Naive B cell (primary cell): ENCODE data around the gene LSAMP. TPM values are rescaled to one million over a fixed set of nuclear protein-coding genes. Genes with fewer than 3 reads are reported as not detected.
"Not testable (repeated sequence)": the region's sequence is repeated elsewhere in the genome, so short reads cannot be mapped to it uniquely, and the experiment has no call there.

Source experiments
- ATAC-seq, 2 donors: fragments of 150-1000 bp; cut with Tn5 transposase; 2 replicates each; pipeline ENCODE4 v1.10.0; 2021; ENCODE audit warnings: low read depth in 2 of 2, mild to moderate bottlenecking in 2 of 2, moderate library complexity in 2 of 2
- DNase-seq: peaks from one replicate; pipeline ENCODE4 v3.0.0; 2022
- H3K27ac Mint-ChIP-seq, 6 donors: one replicate each; pipeline ENCODE4 v1.8.0; 2020 to 2022; ENCODE audit warnings: mild to moderate bottlenecking in 6 of 6, mixed read lengths in 6 of 6, moderate library complexity in 5 of 6, inconsistent platforms in 2 of 6
- H3K27me3 Mint-ChIP-seq, 3 donors: one replicate each; pipeline ENCODE4 v1.8.0; 2021 to 2022; ENCODE audit warnings: mixed read lengths in 3 of 3, mild to moderate bottlenecking in 1 of 3
- H3K36me3 Mint-ChIP-seq, 2 donors: one replicate each; pipeline ENCODE4 v1.8.0; 2020 to 2022; ENCODE audit warnings: mixed read lengths in 2 of 2, inconsistent platforms in 1 of 2, mild to moderate bottlenecking in 1 of 2
- H3K4me1 Mint-ChIP-seq, 3 donors: one replicate each; pipeline ENCODE4 v1.8.0; 2020 to 2022; ENCODE audit warnings: mixed read lengths in 3 of 3, inconsistent platforms in 1 of 3, mild to moderate bottlenecking in 1 of 3, moderate library complexity in 1 of 3
- H3K4me3 Mint-ChIP-seq, 8 donors: one replicate each; pipeline ENCODE4 v1.8.0; 2020 to 2022; ENCODE audit warnings: mild to moderate bottlenecking in 8 of 8, mixed read lengths in 8 of 8, moderate library complexity in 8 of 8, inconsistent platforms in 2 of 8
- H3K9me3 Mint-ChIP-seq, 7 donors: one replicate each; pipeline ENCODE4 v1.8.0; 2020 to 2022; ENCODE audit warnings: mixed read lengths in 7 of 7, mild to moderate bottlenecking in 5 of 7, inconsistent platforms in 2 of 7, moderate library complexity in 1 of 7
- polyA plus RNA-seq, 6 donors: library from polyadenylated mRNA; unstranded; fragments of 300-500 nt; fragmentation: Illumina TruSeq; gene quantifications; one replicate each; pipeline ENCODE4 v1.2.3, GENCODE V29; 2021; ENCODE audit warnings: low read depth in 6 of 6

The LSAMP gene
- polyA plus RNA-seq, 6 donors from 2014 or later = not detected

GRCh38 chr3:116254541-116254940 lies 190.7 kb downstream of the LSAMP start:
- Mint-ChIP-seq H3K36me3 (no peaks in the 10 kb centered on the region), H3K4me1 (no peaks in the 10 kb centered on the region), H3K9me3 (peaks cover 0 to 9% (median 0%) of the 10 kb centered on the region in 7 donors), H3K27me3 (no peaks in the 10 kb centered on the region), H3K4me3 (no peak overlapping the region), H3K27ac (no peak overlapping the region)
- ATAC-seq (no peak), DNase-seq (no peak)

GRCh38 chr3:116253511-116253910 lies 191.8 kb downstream of the LSAMP start:
- Mint-ChIP-seq H3K4me1 (no peaks in the 10 kb centered on the region), H3K27me3 (no peaks in the 10 kb centered on the region), H3K4me3 (no peak overlapping the region), H3K27ac (no peak overlapping the region), H3K9me3 (peaks cover 0 to 9% (median 0%) of the 10 kb centered on the region in 7 donors), H3K36me3 (no peaks in the 10 kb centered on the region)
- no peak for DNase-seq
- ATAC-seq = no peak

- Mint-ChIP-seq H3K27me3 (no peaks in the 10 kb centered on the region), H3K27ac (no peak overlapping the region), H3K36me3 (no peaks in the 10 kb centered on the region), H3K4me1 (no peaks in the 10 kb centered on the region), H3K9me3 (peaks cover 0 to 9% (median 0%) of the 10 kb centered on the region in 7 donors), H3K4me3 (no peak overlapping the region)
- DNase-seq = no peak
- no peak for ATAC-seq
Measured at GRCh38 chr3:116247605-116248004, 197.7 kb downstream of the LSAMP start.

- H3K27ac Mint-ChIP-seq = no peak overlapping the region
- H3K9me3 Mint-ChIP-seq = peaks cover 0 to 11% (median 0%) of the 10 kb centered on the region in 7 donors
- no peaks in the 10 kb centered on the region for H3K36me3 Mint-ChIP-seq
- H3K4me3 Mint-ChIP-seq = no peak overlapping the region
- no peaks in the 10 kb centered on the region for H3K4me1 Mint-ChIP-seq
- ATAC-seq = no peak
- H3K27me3 Mint-ChIP-seq = no peaks in the 10 kb centered on the region
- DNase-seq = no peak
Measured at GRCh38 chr3:116246406-116246980, 198.8 kb downstream of the LSAMP start.

- H3K4me3 Mint-ChIP-seq = no peak overlapping the region
- no peaks in the 10 kb centered on the region for H3K36me3 Mint-ChIP-seq
- H3K27me3 Mint-ChIP-seq = no peaks in the 10 kb centered on the region
- peaks cover 0 to 11% (median 0%) of the 10 kb centered on the region in 7 donors for H3K9me3 Mint-ChIP-seq
- DNase-seq = no peak
- no peak overlapping the region for H3K27ac Mint-ChIP-seq
- no peaks in the 10 kb centered on the region for H3K4me1 Mint-ChIP-seq
- ATAC-seq = no peak
Measured at GRCh38 chr3:116242825-116243224, 202.5 kb downstream of the LSAMP start.

- H3K27me3 Mint-ChIP-seq = no peaks in the 10 kb centered on the region
- H3K4me3 Mint-ChIP-seq = no peak overlapping the region
- ATAC-seq (no peak), DNase-seq (no peak)
- no peak overlapping the region for H3K27ac Mint-ChIP-seq
- H3K9me3 Mint-ChIP-seq = peaks cover 0 to 11% (median 0%) of the 10 kb centered on the region in 7 donors
- no peaks in the 10 kb centered on the region for H3K4me1 Mint-ChIP-seq
- H3K36me3 Mint-ChIP-seq = no peaks in the 10 kb centered on the region
Measured at GRCh38 chr3:116241677-116242076, 203.6 kb downstream of the LSAMP start.

GRCh38 chr3:116240261-116240660 lies 205.0 kb downstream of the LSAMP start:
- DNase-seq (no peak), ATAC-seq (no peak)
- H3K27me3 Mint-ChIP-seq = no peaks in the 10 kb centered on the region
- no peaks in the 10 kb centered on the region for H3K36me3 Mint-ChIP-seq
- no peak overlapping the region for H3K27ac Mint-ChIP-seq
- no peaks in the 10 kb centered on the region for H3K4me1 Mint-ChIP-seq
- H3K9me3 Mint-ChIP-seq = peaks cover 0 to 11% (median 0%) of the 10 kb centered on the region in 7 donors
- H3K4me3 Mint-ChIP-seq = no peak overlapping the region

- Mint-ChIP-seq H3K4me1 (no peaks in the 10 kb centered on the region), H3K27ac (no peak overlapping the region), H3K4me3 (no peak overlapping the region), H3K9me3 (peaks cover 0 to 11% (median 0%) of the 10 kb centered on the region in 7 donors), H3K27me3 (no peaks in the 10 kb centered on the region), H3K36me3 (no peaks in the 10 kb centered on the region)
- ATAC-seq (no peak), DNase-seq (no peak)
Measured at GRCh38 chr3:116238846-116239565, 206.3 kb downstream of the LSAMP start.

- H3K27ac Mint-ChIP-seq = no peak overlapping the region
- H3K9me3 Mint-ChIP-seq = peaks cover 0 to 2% (median 0%) of the 10 kb centered on the region in 7 donors
- no peak for DNase-seq
- no peak for ATAC-seq
- no peaks in the 10 kb centered on the region for H3K4me1 Mint-ChIP-seq
- H3K36me3 Mint-ChIP-seq = no peaks in the 10 kb centered on the region
- H3K27me3 Mint-ChIP-seq = no peaks in the 10 kb centered on the region
- no peak overlapping the region for H3K4me3 Mint-ChIP-seq
Measured at GRCh38 chr3:116233711-116234357, 211.5 kb downstream of the LSAMP start.

GRCh38 chr3:116230431-116231020 lies 214.8 kb downstream of the LSAMP start:
- Mint-ChIP-seq H3K9me3 (peaks cover 0 to 5% (median 0%) of the 10 kb centered on the region in 7 donors), H3K4me3 (no peak overlapping the region), H3K36me3 (no peaks in the 10 kb centered on the region), H3K4me1 (no peaks in the 10 kb centered on the region), H3K27ac (no peak overlapping the region), H3K27me3 (no peaks in the 10 kb centered on the region)
- ATAC-seq = no peak
- DNase-seq = no peak

- ATAC-seq = no peak
- H3K4me3 Mint-ChIP-seq = no peak overlapping the region
- DNase-seq = no peak
- H3K4me1 Mint-ChIP-seq = no peaks in the 10 kb centered on the region
- H3K27ac Mint-ChIP-seq = no peak overlapping the region
- H3K9me3 Mint-ChIP-seq = peaks cover 0 to 5% (median 2%) of the 10 kb centered on the region in 7 donors
- no peaks in the 10 kb centered on the region for H3K27me3 Mint-ChIP-seq
- no peaks in the 10 kb centered on the region for H3K36me3 Mint-ChIP-seq
Measured at GRCh38 chr3:116226266-116226665, 219.0 kb downstream of the LSAMP start.

- H3K27ac Mint-ChIP-seq = no peak overlapping the region
- no peak for DNase-seq
- no peak overlapping the region for H3K4me3 Mint-ChIP-seq
- no peaks in the 10 kb centered on the region for H3K27me3 Mint-ChIP-seq
- peaks cover 0 to 12% (median 4%) of the 10 kb centered on the region in 7 donors for H3K9me3 Mint-ChIP-seq
- no peaks in the 10 kb centered on the region for H3K4me1 Mint-ChIP-seq
- no peaks in the 10 kb centered on the region for H3K36me3 Mint-ChIP-seq
- ATAC-seq = no peak
Measured at GRCh38 chr3:116216761-116217160, 228.5 kb downstream of the LSAMP start.

- Mint-ChIP-seq H3K36me3 (no peaks in the 10 kb centered on the region), H3K4me1 (no peaks in the 10 kb centered on the region), H3K27me3 (no peaks in the 10 kb centered on the region), H3K4me3 (no peak overlapping the region), H3K27ac (no peak overlapping the region), H3K9me3 (peaks cover 0 to 11% (median 5%) of the 10 kb centered on the region in 7 donors)
- DNase-seq (no peak), ATAC-seq (no peak)
Measured at GRCh38 chr3:116211901-116212300, 233.4 kb downstream of the LSAMP start.

- not testable (repeated sequence) for H3K27me3 Mint-ChIP-seq, ATAC-seq, H3K36me3 Mint-ChIP-seq
Measured at GRCh38 chr3:116208830-116209229, 236.5 kb downstream of the LSAMP start.

More at GRCh38 chr3:116208830-116209229, 236.5 kb downstream of the LSAMP start:
- DNase-seq, H3K27ac Mint-ChIP-seq, H3K4me1 Mint-ChIP-seq, H3K4me3 Mint-ChIP-seq: not testable (repeated sequence)
- peaks cover 0 to 11% (median 5%) of the 10 kb centered on the region in 7 donors for H3K9me3 Mint-ChIP-seq
